Sciatic nerve (tissue), 2 donors: ENCODE data around the gene NUP160. TPM values are rescaled to one million over a fixed set of nuclear protein-coding genes. Genes with fewer than 3 reads are reported as not detected.
"Not testable (repeated sequence)": the region's sequence is repeated elsewhere in the genome, so short reads cannot be mapped to it uniquely, and the experiment has no call there.

Experiments used
- ATAC-seq: fragments of 200-7000 bp; cut with Tn5 transposase; one replicate; pipeline ENCODE4 v1.9.1; 2020; ENCODE audit warnings: mild to moderate bottlenecking, moderate library complexity
- DNase-seq: peaks from one replicate; pipeline ENCODE4 v3.0.0-alpha.2; 2020; ENCODE audit warnings: low spot score
- intact Hi-C: fragments of 100-400 bp; cut with DNase I; formaldehyde crosslinking; loops from one replicate; pipeline ENCODE4 v1.14.2; 2022
- total RNA-seq: library from RNA; stranded (reverse); fragmentation: NEBNext Ultra II Directional; extraction: Animal tissue kit (Norgen Biotek cat#: 25700); gene quantifications from one replicate; pipeline ENCODE4 v1.2.1, GENCODE V29; 2021
- donor health status: DM: no; HTN: no; CAD: no.
- donor health status: DM: no; HTN: no; CAD: no.

The NUP160 gene, protein sequence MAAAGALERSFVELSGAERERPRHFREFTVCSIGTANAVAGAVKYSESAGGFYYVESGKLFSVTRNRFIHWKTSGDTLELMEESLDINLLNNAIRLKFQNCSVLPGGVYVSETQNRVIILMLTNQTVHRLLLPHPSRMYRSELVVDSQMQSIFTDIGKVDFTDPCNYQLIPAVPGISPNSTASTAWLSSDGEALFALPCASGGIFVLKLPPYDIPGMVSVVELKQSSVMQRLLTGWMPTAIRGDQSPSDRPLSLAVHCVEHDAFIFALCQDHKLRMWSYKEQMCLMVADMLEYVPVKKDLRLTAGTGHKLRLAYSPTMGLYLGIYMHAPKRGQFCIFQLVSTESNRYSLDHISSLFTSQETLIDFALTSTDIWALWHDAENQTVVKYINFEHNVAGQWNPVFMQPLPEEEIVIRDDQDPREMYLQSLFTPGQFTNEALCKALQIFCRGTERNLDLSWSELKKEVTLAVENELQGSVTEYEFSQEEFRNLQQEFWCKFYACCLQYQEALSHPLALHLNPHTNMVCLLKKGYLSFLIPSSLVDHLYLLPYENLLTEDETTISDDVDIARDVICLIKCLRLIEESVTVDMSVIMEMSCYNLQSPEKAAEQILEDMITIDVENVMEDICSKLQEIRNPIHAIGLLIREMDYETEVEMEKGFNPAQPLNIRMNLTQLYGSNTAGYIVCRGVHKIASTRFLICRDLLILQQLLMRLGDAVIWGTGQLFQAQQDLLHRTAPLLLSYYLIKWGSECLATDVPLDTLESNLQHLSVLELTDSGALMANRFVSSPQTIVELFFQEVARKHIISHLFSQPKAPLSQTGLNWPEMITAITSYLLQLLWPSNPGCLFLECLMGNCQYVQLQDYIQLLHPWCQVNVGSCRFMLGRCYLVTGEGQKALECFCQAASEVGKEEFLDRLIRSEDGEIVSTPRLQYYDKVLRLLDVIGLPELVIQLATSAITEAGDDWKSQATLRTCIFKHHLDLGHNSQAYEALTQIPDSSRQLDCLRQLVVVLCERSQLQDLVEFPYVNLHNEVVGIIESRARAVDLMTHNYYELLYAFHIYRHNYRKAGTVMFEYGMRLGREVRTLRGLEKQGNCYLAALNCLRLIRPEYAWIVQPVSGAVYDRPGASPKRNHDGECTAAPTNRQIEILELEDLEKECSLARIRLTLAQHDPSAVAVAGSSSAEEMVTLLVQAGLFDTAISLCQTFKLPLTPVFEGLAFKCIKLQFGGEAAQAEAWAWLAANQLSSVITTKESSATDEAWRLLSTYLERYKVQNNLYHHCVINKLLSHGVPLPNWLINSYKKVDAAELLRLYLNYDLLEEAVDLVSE (N-terminal part only)
- 48.0 TPM for total RNA-seq

- DNase-seq (peak; percentile 91), ATAC-seq (peak; percentile 96)
- intact Hi-C loops, result loop anchor here (5.0 kb wide), 1 partner anchor 646 kb away; no protein-coding TSS in a partner anchor
These were observed at the start of gene NUP160 for GRCh38 chr11:47847892-47848699. Gene NUP160 (minus strand): TSS chr11:47848350. CDS start chr11:47848318, 32 bp downstream.

DNA sequence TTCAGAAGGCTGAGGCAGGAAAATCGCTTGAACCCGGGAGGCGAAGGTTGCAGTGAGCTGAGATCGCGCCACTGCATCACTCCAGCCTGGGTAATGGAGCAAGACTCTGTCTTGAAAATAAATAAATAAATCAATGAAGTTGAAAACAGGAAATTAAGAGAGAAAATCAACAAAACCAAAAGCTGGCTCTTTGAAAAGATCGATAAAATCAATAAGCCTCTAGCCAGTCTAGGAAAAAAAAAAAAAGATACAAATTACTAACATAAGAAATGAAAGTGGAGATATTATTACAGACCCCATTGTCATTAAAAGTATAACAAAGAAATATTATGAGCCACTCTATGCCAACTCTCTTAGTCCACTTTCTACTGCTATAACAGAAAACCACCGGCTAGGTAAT is 48.0 kb upstream of the NUP160 start:
- intact Hi-C loops, result no loop called here
- ATAC-seq, result no peak
- DNase-seq, result no peak

DNA sequence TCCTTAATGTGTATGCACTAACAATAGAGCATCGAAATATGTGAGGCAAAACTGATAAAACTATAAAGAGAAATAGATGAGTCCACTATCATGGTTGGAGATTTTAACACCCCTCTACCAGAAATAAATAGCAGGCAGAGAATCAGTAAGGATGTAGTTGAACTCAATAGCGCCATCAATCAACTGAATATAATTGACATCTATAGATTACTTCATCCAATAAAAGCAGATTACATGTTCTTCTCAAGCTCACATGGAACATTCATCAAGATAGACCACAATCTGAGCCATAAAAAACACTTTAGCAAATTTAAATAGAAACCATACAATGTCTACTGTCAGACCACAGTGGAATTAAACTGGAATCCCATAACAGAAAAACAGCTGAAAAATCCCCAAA is 46.9 kb upstream of the NUP160 start:
- ATAC-seq, result no peak
- no peak for DNase-seq
- intact Hi-C loops, result no loop called here

DNA sequence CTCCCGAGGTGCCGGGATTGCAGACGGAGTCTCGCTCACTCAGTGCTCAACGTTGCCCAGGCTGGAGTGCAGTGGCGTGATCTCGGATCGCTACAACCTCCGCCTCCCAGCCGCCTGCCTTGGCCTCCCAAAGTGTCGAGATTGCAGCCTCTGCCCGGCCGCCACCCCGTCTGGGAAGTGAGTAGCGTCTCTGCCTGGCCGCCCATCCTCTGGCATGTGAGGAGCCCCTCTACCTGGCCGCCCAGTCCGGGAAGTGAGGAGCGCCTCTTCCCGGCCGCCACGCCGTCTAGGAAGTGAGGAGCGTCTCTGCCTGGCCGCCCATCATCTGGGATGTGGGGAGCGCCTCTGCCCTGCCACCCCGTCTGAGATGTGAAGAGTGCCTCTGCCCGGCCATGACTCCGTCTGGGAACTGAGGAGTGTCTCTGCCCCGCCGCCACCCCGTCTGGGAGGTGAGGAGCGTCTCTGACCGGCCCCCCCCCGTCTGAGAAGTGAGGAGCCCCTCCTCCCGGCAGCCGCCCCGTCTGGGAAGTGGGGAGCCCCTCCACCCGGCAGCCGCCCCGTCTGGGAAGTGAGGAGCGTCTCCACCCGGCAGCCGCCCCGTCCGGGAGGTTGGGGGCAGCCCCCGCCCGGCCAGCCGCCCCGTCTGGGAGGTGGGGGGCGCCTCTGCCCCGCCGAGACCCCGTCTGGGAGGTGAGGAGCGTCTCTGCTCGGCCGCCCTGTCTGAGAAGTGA is 44.6 kb upstream of the NUP160 start:
- DNase-seq, ATAC-seq, intact Hi-C loops: not testable (repeated sequence)

- intact Hi-C loops, result no loop called here
- ATAC-seq (no peak), DNase-seq (no peak)
These were observed 43.7 kb upstream of the NUP160 start for GRCh38 chr11:47891886-47892285.

DNA sequence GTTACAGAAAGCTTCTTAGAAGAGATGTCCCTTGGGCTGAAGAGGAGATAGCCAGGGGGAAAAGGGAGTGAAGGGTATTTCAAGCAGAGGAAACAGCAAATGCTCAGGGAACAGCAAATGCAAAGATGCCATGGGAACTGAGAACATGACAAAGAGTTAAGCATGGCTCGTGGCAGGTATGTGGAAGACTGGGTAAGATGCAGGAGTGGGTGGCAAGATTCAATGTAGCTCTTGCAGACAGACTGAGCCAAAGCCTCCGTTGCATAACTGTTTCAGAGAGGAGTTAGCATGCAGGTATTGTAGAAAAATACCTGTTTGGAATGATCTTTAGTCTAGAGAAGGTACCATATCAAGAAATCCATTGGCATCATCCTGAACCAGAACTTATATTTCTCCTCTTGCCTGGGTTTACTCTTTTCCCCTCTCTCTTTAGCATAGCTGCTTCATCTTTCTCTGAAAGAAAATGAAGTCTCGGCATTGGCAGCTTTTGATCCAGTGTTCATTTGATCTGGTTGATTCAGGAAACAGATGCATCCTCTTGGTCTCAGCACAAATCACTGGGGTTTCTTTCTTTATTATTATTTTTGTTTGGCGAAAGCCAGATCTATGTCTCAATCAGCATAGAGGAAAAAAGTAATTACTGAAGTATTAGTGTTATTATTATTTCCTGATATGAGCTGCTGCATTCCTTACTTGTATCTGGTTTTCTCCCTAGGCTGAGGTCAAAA is 41.7 kb upstream of the NUP160 start:
- DNase-seq, result no peak
- intact Hi-C loops, result no loop called here
- no peak for ATAC-seq

- ATAC-seq, result no peak
- intact Hi-C loops, result no loop called here
- DNase-seq, result no peak
These were observed 39.9 kb upstream of the NUP160 start for GRCh38 chr11:47887910-47888569.

DNA sequence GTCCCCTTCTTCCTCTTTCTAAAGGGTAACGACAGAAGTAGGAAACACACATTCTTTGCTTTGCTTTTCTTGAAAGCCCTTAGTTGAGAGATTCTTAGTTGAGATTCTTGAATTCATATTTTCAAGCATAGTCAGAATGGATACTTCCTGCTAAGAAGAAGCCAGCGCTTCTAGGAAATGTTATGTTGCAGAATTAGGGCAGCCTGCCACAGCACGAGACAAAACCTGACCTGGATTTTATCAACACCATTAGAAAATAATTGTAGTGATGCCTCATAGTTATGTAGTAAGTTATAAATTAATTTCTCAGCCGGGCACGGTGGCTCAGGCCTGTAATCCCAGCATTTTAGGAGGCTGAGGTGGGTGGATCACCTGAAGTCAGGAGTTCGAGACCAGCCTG is 37.9 kb upstream of the NUP160 start:
- ATAC-seq (peak; percentile 84), DNase-seq (no peak)

DNA sequence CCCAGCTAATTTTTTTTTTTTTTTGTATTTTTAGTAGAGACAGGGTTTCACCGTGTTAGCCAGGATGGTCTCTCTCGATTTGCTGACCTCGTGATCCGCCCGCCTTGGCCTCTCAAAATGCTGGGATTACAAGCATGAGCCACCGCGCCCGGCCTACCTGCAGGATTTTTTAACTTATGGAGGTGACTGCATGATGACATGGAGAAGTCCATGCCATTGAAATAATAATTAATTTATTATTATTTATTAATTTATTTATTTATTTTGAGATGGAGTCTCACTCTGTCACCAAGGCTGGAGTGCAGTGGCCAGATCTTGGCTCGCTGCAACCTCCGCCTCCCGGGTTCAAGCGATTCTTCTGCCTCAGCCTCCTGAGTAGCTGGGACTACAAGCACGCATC is 34.3 kb upstream of the NUP160 start:
- DNase-seq, ATAC-seq, intact Hi-C loops: not testable (repeated sequence)

More for the DNA sequence above, 37.9 kb upstream of the NUP160 start:
- intact Hi-C loops, result no loop called here

DNA sequence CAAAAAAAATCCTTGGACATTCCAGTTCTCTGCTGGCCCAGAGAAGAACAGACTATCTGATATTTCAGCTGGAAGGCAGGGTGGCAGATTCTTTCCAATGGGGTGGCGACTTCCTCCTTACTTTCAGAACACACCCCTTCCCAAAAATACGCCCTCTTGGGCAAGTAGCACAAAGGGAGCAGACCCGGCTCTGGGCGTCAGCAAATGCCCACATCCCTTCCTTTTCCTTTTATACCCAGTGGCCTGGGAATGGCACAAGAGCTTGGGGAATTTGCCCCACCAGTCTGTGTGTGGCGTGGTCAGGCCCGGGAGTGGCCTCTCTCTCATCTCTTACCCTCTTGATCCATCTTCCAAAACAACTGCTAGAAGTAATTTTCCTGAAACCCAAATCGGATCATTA is 33.0 kb upstream of the NUP160 start:
- DNase-seq (no peak), ATAC-seq (peak; percentile 72)
- intact Hi-C loops, result no loop called here

DNA sequence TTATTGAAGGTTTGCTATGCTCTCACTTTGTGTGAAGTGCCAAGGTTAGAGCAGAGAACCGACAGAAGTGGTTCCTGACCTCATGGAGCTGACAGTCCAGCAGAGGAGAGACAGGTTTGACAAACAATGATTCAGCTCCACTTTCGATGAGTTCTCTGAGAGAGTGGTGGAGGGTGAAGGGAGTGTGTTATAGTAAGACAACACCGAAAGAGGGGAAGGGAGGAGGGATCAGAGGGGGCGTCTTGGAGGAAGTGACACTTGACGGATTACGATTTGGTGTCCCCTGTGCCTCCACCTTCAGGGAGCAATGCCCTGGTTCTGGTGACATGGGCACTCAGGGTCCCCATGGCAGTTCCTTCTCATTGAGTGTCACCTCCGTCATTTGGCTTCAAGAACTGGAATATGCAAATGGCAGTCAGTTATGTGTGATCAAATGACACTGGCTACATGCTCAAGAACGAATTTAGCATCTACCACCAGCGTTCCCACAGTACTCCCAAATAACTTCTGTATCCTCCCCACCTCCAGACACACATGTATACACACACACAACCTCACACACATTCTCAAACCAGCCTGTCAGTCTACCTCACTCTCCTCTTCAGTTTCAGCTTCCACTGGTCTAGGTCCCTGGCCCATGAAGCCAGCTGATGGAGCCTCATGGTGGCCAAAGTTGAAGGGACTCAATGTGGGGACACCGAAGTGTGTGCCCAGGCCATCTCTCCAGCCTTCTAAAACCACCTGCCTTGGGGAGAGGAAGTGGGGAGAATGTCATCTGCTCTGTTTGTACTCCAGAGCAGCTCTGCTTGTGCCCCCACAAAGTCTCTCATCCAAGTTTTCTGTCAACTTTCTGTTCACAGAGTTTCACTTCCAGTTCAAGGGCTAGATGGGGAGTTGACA is 31.4 kb upstream of the NUP160 start:
- intact Hi-C loops, result no loop called here
- no peak for ATAC-seq
- DNase-seq, result no peak

GRCh38 chr11:47875858-47876257 is 27.7 kb upstream of the NUP160 start:
- DNase-seq, intact Hi-C loops, ATAC-seq: not testable (repeated sequence)

- ATAC-seq (no peak), DNase-seq (no peak)
These were observed 22.3 kb upstream of the NUP160 start for GRCh38 chr11:47870404-47870803.

DNA sequence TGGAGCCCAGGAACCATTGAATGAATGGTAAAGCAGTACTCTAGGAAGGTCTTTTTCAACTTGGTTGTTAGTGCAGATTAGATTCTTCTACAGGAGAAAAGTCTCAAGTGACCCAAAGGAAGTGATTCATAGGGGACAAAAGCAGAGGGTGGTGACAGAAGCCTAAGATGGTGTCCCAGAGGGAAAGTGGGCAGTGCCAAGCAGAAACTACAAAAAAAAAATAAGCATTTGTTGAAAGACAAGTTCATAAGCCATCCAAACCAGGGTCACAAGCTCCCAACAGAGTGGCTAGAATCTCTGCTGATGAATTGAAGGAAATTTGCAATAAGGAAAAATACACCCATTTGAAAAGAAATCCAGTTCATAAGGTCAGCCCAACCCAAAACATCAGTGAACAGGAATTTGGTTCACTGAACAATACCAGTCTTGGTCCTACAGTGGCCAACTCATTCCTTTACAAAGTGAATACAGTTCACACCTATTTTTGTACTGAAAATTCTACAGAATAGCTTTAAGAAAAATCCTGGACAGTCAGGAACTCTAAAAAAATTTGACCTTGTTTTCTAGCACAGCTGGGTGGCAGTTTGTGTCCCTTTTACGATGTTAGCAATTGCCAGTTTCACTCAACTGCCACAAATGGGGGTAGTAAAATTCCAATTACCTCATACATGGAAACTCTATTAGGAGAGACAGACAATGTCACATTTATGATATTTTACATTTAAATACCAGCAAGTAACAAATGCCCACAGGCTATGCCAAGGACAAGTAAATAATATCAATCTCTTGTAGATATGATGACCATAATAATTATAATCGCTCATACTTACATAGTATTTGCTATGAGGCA is 21.6 kb upstream of the NUP160 start:
- peak; percentile 78 for ATAC-seq
- DNase-seq, result no peak
- intact Hi-C loops, result no loop called here

More at GRCh38 chr11:47870404-47870803, 22.3 kb upstream of the NUP160 start:
- intact Hi-C loops, result no loop called here

- intact Hi-C loops, result no loop called here
- ATAC-seq (no peak), DNase-seq (no peak)
These were observed 19.7 kb upstream of the NUP160 start for GRCh38 chr11:47867823-47868222.
